ENCODE data around the gene ZMYM1.
"Not testable (repeated sequence)": the region's sequence is repeated elsewhere in the genome, so short reads cannot be mapped to it uniquely, and the experiment has no call there.

Gene ZMYM1

GRCh38 chr1:35120458-35121133 lies 41.4 kb downstream of the ZMYM1 start:
- peaks cover 11% of the 10 kb centered on the region for H3K4me1 Mint-ChIP-seq
- peak overlapping the region; percentile 64 for H3K4me3 Mint-ChIP-seq
- peak overlapping the region; percentile 65 for H3K27ac Mint-ChIP-seq
- peaks cover 11% of the 10 kb centered on the region for H3K27me3 Mint-ChIP-seq
- peak; percentile 72 for ATAC-seq
- H3K9me3 Mint-ChIP-seq: peaks cover 4% of the 10 kb centered on the region
- peaks cover 4% of the 10 kb centered on the region for H3K36me3 Mint-ChIP-seq

DNA sequence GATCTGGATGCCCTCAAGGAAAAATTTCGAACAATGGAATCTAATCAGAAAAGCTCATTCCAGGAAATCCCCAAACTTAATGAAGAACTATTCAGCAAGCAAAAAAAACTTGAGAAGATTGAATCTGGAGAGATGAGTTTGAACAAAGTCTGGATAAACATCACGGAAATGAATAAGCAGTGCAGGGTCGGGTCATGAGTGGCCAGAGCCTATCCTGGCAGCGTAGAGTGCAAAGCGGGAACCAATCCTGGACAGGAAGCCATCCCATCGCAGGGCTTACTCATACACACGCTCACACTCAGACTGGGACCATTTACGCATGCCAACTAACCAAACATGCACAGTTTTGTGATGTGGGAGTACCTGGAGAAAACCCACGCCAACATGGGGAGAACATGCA lies 43.1 kb downstream of the ZMYM1 start:
- Mint-ChIP-seq H3K27ac (no peak overlapping the region), H3K27me3 (peaks cover 11% of the 10 kb centered on the region), H3K4me1 (peaks cover 11% of the 10 kb centered on the region), H3K4me3 (no peak overlapping the region), H3K36me3 (no peaks in the 10 kb centered on the region), H3K9me3 (peaks cover 4% of the 10 kb centered on the region)
- ATAC-seq: no peak

- no peaks in the 10 kb centered on the region for H3K27me3 Mint-ChIP-seq
- H3K9me3 Mint-ChIP-seq: peaks cover 8% of the 10 kb centered on the region
- H3K4me1 Mint-ChIP-seq: no peaks in the 10 kb centered on the region
- H3K27ac Mint-ChIP-seq: no peak overlapping the region
- no peaks in the 10 kb centered on the region for H3K36me3 Mint-ChIP-seq
- no peak for ATAC-seq
- H3K4me3 Mint-ChIP-seq: no peak overlapping the region
These were observed 47.4 kb downstream of the ZMYM1 start for GRCh38 chr1:35126546-35126945.

- no peaks in the 10 kb centered on the region for H3K36me3 Mint-ChIP-seq
- no peaks in the 10 kb centered on the region for H3K4me1 Mint-ChIP-seq
- no peak overlapping the region for H3K27ac Mint-ChIP-seq
- H3K27me3 Mint-ChIP-seq: no peaks in the 10 kb centered on the region
- peaks cover 8% of the 10 kb centered on the region for H3K9me3 Mint-ChIP-seq
- H3K4me3 Mint-ChIP-seq: no peak overlapping the region
- ATAC-seq: no peak
These were observed 49.9 kb downstream of the ZMYM1 start for GRCh38 chr1:35129080-35129479.

DNA sequence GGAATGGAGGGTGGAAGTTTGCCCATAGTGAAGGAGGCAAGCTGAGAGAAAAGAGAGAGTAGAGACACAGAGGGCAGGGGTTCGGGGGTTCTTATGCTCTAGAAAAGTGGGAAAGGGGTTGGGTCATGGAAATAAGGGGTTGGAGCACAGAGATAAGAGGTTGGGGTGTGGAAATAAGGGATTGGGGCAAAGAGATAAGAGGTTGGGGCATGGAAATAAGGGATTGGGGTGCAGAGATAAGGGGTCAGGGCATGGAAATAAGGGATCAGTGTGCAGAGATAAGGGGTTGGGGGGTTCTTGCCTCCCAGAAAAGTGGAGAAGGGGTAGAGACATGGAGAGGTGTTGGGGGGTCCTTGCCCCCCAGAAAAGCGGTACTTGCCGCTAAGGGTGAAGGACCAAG lies 57.6 kb downstream of the ZMYM1 start:
- Mint-ChIP-seq H3K4me3 (no peak overlapping the region), H3K27me3 (peaks cover 17% of the 10 kb centered on the region), H3K9me3 (no peaks in the 10 kb centered on the region), H3K36me3 (no peaks in the 10 kb centered on the region), H3K27ac (no peak overlapping the region), H3K4me1 (no peaks in the 10 kb centered on the region)
- no peak for ATAC-seq

DNA sequence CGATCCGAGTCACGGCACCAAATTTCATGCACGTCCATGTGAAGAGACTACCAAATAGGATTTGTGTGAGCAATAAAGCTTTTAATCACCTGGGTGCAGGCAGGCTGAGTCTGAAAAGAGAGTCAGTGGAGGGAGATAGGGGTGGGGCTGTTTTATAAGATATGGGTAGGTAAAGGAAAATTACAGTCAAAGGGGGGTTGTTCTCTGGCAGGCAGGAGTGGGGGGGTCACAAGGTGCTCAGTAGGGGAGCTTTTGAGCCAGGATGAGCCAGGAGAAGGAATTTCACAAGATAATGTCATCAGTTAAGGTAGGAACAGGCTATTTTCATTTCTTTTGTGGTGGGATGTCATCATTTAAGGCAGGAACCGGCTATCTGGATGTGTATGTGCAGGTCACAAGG lies 58.4 kb downstream of the ZMYM1 start:
- not testable (repeated sequence) for H3K9me3 Mint-ChIP-seq, H3K4me1 Mint-ChIP-seq, H3K27ac Mint-ChIP-seq, H3K4me3 Mint-ChIP-seq, H3K36me3 Mint-ChIP-seq, ATAC-seq
- H3K27me3 Mint-ChIP-seq: peaks cover 17% of the 10 kb centered on the region

DNA sequence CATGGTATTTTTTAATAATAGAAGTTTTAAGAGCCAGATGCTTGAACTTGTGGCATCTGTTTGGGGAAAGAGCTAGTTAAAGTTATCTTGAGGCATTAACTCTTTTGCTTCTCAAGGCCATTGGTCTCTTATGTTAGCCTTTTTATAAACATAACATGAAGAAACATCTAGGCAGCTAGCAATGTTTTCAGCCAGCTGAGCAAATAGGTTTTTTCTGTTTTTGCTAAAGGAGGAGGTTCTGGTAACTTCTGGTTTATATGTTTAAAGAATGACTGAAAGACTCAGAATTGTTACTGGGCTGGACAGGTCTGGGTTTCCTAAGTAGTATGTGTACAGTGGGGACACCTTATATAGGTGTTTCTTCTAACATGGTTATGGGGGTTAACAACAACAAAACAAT lies 63.1 kb downstream of the ZMYM1 start:
- not testable (repeated sequence) for H3K27ac Mint-ChIP-seq, H3K4me1 Mint-ChIP-seq, ATAC-seq, H3K36me3 Mint-ChIP-seq, H3K27me3 Mint-ChIP-seq, H3K4me3 Mint-ChIP-seq, H3K9me3 Mint-ChIP-seq

GRCh38 chr1:35142728-35143127 lies 63.5 kb downstream of the ZMYM1 start:
- H3K27me3 Mint-ChIP-seq, H3K9me3 Mint-ChIP-seq: not testable (repeated sequence)

GRCh38 chr1:35143737-35144508 lies 64.7 kb downstream of the ZMYM1 start:
- Mint-ChIP-seq H3K4me3 (no peak overlapping the region), H3K9me3 (no peaks in the 10 kb centered on the region), H3K27ac (no peak overlapping the region), H3K4me1 (no peaks in the 10 kb centered on the region), H3K36me3 (no peaks in the 10 kb centered on the region), H3K27me3 (peaks cover 9% of the 10 kb centered on the region)
- no peak for ATAC-seq

More at GRCh38 chr1:35142728-35143127, 63.5 kb downstream of the ZMYM1 start:
- H3K4me1 Mint-ChIP-seq, H3K4me3 Mint-ChIP-seq, ATAC-seq, H3K27ac Mint-ChIP-seq, H3K36me3 Mint-ChIP-seq: not testable (repeated sequence)

GRCh38 chr1:35145892-35146549 lies 66.8 kb downstream of the ZMYM1 start:
- H3K9me3 Mint-ChIP-seq, H3K27ac Mint-ChIP-seq, H3K4me3 Mint-ChIP-seq, H3K27me3 Mint-ChIP-seq, H3K4me1 Mint-ChIP-seq, H3K36me3 Mint-ChIP-seq, ATAC-seq: not testable (repeated sequence)

- Mint-ChIP-seq H3K4me3 (no peak overlapping the region), H3K36me3 (no peaks in the 10 kb centered on the region), H3K4me1 (no peaks in the 10 kb centered on the region), H3K27ac (no peak overlapping the region), H3K9me3 (no peaks in the 10 kb centered on the region), H3K27me3 (peaks cover 8% of the 10 kb centered on the region)
- ATAC-seq: no peak
These were observed 72.0 kb downstream of the ZMYM1 start for GRCh38 chr1:35151220-35151619.

GRCh38 chr1:35164893-35165292 lies 85.7 kb downstream of the ZMYM1 start:
- Mint-ChIP-seq H3K4me1 (no peaks in the 10 kb centered on the region), H3K36me3 (no peaks in the 10 kb centered on the region), H3K9me3 (no peaks in the 10 kb centered on the region), H3K27ac (no peak overlapping the region), H3K4me3 (no peak overlapping the region), H3K27me3 (no peaks in the 10 kb centered on the region)
- no peak for ATAC-seq

Data from stimulated activated memory B cell treated with anti-CD40 and anti-IgM and Interleukin-4, amounts not matched to agents 10 μg/mL and 1 μg/mL and 100 μg/mL, for 72 hours (primary cell).